OCI-LY3 (cell line): ENCODE measurements around the gene XCL2.

Experiments used
- EZH2phosphoT487 ChIP-seq: fragments of 200-600 bp; shearing (Covaris generic); IDR thresholded peaks from 2 replicates; pipeline ENCODE4 v1.6.1; 2018; ENCODE audit warnings: antibody characterized with exemption, mixed run types, low read depth
- TF ChIP-seq, protein P1 (sequence below): fragments of 200-600, 300-600 bp; sonication (generic); IDR thresholded peaks from 2 replicates; pipeline ENCODE4 v1.5.1; 2014; ENCODE audit warnings: antibody characterized with exemption, low read length, low read depth

DNA sequence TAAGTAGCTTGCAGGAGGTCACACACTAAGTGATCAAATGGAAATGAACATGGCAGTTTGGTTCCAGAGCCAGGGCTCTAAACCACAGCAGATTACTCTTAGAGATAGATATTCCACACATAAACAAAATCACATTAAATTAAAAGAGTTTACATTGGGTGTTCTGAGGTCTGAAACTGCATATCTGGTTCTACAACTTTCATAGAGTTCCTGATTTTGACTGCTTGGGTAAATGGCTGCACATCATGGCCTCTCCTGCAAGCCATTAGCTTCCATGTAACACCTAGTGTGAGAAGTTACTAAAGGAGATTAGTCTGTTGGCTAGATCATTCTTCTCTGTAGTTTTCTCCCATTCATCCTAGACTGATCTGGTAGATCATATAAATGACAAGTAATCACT lies 12.8 kb upstream of the XCL2 start:
- TF ChIP-seq, protein P1, sequence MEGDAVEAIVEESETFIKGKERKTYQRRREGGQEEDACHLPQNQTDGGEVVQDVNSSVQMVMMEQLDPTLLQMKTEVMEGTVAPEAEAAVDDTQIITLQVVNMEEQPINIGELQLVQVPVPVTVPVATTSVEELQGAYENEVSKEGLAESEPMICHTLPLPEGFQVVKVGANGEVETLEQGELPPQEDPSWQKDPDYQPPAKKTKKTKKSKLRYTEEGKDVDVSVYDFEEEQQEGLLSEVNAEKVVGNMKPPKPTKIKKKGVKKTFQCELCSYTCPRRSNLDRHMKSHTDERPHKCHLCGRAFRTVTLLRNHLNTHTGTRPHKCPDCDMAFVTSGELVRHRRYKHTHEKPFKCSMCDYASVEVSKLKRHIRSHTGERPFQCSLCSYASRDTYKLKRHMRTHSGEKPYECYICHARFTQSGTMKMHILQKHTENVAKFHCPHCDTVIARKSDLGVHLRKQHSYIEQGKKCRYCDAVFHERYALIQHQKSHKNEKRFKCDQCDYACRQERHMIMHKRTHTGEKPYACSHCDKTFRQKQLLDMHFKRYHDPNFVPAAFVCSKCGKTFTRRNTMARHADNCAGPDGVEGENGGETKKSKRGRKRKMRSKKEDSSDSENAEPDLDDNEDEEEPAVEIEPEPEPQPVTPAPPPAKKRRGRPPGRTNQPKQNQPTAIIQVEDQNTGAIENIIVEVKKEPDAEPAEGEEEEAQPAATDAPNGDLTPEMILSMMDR = no peak
- no peak for TF ChIP-seq EZH2phosphoT487
